HL-60/S4 treated with retinoic acid at 250 ng/mL for 4 days and 3 days (cell line): ENCODE results near the gene NEU1.
"Not testable (repeated sequence)": the region's sequence is repeated elsewhere in the genome, so short reads cannot be mapped to it uniquely, and the experiment has no call there.

Experiments
- in situ Hi-C: fragments of 300-500 bp; cut with MboI; formaldehyde crosslinking; loops from 2 replicates; pipeline ENCODE4 v1.7.0; 2022; ENCODE audit warnings: low sequenced_read_pairs

The NEU1 gene

GRCh38 chr6:31875877-31876276 is 13.3 kb upstream of the NEU1 start:
- in situ Hi-C loops = no loop called here

- in situ Hi-C loops = no loop called here
Measured at GRCh38 chr6:31874836-31875572, 12.4 kb upstream of the NEU1 start.

GRCh38 chr6:31874084-31874670 is 11.6 kb upstream of the NEU1 start:
- in situ Hi-C loops = no loop called here

GRCh38 chr6:31871046-31871659 is 8.5 kb upstream of the NEU1 start:
- in situ Hi-C loops = no loop called here

GRCh38 chr6:31870385-31870921 is 7.8 kb upstream of the NEU1 start:
- in situ Hi-C loops = no loop called here

GRCh38 chr6:31869343-31869742 is 6.7 kb upstream of the NEU1 start:
- in situ Hi-C loops = no loop called here

GRCh38 chr6:31868658-31868971 is 6.0 kb upstream of the NEU1 start:
- in situ Hi-C loops = not testable (repeated sequence)

- in situ Hi-C loops = no loop called here
Measured at GRCh38 chr6:31865205-31866118, 2.8 kb upstream of the NEU1 start.

GRCh38 chr6:31864818-31865204 is 2.2 kb upstream of the NEU1 start:
- in situ Hi-C loops = no loop called here

- in situ Hi-C loops = not testable (repeated sequence)
Measured at GRCh38 chr6:31864123-31864562, 1.5 kb upstream of the NEU1 start.

GRCh38 chr6:31861919-31862343 is 690 bp downstream of the NEU1 start:
- in situ Hi-C loops = no loop called here

GRCh38 chr6:31861150-31861549 is 1.5 kb downstream of the NEU1 start:
- in situ Hi-C loops = no loop called here

GRCh38 chr6:31860349-31860748 is 2.3 kb downstream of the NEU1 start:
- in situ Hi-C loops = no loop called here

- in situ Hi-C loops = no loop called here
Measured at GRCh38 chr6:31859923-31860322, 2.7 kb downstream of the NEU1 start.

- in situ Hi-C loops = no loop called here
Measured at GRCh38 chr6:31858707-31859106, 3.9 kb downstream of the NEU1 start.

GRCh38 chr6:31857774-31858173 is 4.8 kb downstream of the NEU1 start:
- in situ Hi-C loops = not testable (repeated sequence)

GRCh38 chr6:31851980-31852718 is 10.5 kb downstream of the NEU1 start:
- in situ Hi-C loops = not testable (repeated sequence)

GRCh38 chr6:31851485-31851832 is 11.2 kb downstream of the NEU1 start:
- in situ Hi-C loops = no loop called here

GRCh38 chr6:31850765-31851484 is 11.7 kb downstream of the NEU1 start:
- in situ Hi-C loops = no loop called here
